NCI-H1417 (cell line): ENCODE measurements around the gene PTPRZ1.

ENCODE experiments used
- DNase-seq, 3 experiments: peaks; one replicate each; lab custom pipeline; 2025; lab: John Stamatoyannopoulos, UW

PTPRZ1 gene

DNA sequence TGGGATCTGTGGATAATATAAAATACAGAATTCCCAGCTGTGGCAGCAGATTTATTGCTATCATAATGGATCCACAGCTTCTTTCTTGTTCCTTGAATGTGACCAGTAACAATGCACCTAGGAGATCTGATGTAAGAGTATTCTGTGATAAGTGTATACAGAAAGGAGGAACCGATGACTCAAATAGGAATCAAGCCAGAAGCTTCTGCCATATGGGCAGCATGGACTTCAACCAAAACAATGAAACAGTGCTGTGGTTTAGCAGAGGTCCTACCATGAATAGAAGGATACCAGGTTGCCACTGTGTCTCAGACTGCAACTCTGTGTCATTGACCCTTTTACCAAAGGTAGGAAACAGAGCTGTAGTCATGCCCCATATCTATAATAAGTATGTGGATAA is 81.8 kb downstream of the PTPRZ1 start:
- no peak for DNase-seq

DNA sequence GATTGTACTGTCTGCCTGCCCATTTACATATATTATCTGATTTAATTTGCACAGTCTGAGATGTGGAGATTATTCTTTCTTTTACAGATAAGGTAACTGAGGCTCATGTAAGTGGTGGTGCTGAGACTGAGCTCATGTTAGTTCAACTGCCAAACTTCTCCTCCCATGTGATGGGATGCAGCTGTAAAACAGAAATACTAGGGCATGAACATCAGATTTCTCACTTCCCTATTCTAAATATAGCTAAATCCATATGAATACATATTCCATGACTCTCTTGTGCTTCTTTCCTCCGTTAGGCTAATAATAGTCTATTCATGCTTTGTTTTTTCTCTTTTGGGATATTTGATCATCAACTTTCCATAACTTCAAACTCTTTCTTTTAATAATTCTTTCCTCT is 84.7 kb downstream of the PTPRZ1 start:
- DNase-seq: no peak

DNA sequence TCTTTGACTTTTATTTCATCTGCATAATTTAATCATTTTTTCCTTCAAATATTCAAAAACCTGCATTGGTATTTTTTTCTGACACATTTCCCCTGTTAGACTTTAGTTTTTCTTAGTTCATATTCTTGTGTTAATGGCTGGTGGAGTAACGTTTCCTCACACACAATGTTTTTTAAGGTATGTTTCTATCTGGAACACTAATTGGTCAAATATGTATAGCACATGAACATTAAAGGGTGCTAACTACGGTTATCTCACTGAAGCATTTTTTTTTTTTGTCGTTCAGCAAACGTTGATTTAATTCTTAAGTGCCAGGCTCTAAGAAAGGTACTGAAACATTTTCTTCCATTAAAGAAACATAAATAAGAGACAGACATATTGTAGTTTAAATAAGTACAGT is 87.7 kb downstream of the PTPRZ1 start:
- no peak for DNase-seq

DNA sequence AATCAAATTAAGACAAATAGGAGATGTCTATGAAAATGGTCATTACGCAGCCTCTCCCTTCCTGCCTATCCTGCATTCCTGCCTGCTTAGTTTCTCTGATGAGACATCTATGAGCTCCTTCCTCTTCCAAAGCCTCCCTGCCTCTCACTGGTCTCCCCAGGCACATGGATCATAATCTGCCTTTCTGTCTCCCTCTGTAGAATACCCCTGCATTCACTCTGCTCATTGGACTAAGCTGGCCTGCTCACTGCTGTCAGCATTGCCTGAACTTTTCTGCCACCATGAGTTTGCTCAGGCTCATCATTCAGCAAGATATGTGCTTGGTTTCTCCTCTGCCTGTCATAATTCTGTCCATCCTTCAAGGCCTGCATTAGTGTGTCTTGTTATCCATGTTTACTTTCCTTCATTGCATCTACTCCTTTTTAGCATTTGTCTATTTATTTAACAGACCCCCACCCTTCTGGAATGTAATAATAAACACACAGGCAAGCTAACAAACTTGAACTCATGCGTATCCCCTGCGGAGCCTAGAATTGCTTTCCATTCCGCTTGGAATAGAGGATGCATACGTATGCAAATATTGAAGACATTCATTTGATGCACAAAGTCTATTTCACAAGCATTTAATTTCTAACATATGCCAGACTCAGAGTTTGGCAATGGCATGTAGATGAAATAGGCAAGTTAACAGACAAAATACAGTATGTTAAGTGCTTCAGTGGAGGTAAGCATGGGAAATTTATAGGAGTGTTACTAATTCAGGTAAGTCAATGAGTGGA is 88.3 kb downstream of the PTPRZ1 start:
- DNase-seq: peak in 2 of 3 experiments; percentile 36 to 65

DNA sequence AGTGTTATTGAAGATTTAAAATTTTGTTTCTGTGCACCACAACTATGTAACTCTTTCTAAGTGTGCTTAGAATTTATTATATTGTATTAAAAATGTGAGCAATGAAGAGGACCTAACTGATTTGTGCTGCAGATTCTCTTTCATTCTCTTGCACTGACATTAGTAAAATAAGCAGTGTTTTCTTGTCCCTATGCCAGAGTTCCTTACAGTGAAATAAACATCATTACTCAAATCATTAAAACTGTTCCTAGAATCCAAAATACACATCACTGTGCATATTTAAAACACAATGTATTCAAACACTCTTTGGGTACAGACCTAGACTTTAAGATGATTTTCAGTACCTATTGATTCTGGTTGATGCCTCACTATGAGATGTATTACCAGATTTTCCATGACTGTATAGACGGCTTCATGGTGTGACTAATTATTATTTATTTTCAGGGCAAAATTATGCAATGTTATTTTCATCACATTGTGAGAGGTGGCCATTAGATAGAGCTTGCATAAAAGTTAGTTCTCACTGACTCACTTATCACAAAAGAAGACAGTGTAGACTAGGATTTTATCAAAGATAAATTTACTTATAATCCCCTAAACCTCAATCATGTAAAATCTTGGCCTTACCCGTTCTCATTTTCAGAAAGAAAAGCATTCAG is 93.4 kb downstream of the PTPRZ1 start:
- DNase-seq: peak in 1 of 3 experiments; percentile 27

DNA sequence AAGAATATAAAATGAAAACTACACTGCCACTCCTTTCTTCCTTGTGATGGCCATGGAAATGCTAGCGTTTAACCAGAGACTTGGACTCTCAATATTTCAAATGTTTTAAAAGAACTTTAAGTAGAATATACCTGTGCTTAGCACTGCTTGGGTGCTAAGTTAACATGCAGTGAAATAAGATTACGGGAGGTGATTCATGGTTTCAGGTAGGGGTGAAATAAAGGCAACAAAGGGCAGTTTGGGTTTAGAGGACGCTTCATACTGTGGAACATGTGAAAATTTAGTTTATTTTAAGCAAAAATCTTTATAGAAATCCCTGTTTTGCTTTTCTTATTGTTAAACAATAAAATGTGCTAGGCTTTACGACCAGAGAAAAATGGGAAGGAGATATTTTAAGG is 94.0 kb downstream of the PTPRZ1 start:
- no peak for DNase-seq

DNA sequence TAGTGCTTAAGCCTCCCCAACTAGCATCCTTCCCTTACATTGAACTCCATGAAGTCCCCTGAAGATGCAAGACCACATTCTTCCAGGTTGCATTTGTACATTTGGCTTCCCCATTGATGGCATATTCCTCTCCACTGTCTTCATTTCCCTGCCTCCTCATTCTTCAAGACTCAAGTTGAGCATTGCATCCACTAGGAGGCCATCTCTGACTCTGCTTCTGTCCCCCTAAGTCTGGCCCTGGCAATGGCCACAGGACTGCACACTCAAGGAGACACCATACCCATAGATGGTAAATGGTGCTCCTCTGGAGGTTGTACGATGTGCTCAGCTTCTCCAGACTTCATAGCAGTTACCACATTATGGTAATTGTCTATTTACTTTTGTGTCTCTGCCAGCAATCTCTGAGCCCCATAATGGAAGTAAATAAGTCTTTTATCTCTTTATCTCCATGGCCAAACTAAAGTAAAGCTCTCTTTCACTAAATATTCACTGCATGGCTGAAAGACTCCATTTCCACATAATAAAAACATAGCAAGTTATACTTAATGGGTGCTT is 112.6 kb downstream of the PTPRZ1 start:
- DNase-seq: peak in 1 of 3 experiments; percentile 15

DNA sequence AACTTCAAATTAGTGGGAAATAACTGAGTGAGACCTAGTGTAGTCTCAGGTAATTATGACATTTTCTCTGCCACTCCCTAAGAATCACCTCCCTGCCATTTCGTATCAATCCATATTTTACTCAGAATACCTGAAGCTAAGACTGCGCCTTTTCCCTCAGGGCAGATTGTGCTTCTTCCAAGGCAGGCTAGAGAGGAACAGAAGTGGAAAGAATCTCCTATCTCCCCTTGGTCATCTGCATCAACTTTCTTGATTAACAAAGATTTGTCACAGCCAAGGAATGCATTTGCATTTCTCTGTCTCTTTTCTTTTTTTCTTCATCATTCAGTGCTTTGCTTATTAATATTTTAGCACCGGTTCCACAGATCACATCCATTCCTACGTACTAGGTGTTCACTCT is 119.1 kb downstream of the PTPRZ1 start:
- peak in 1 of 3 experiments; percentile 45 for DNase-seq

DNA sequence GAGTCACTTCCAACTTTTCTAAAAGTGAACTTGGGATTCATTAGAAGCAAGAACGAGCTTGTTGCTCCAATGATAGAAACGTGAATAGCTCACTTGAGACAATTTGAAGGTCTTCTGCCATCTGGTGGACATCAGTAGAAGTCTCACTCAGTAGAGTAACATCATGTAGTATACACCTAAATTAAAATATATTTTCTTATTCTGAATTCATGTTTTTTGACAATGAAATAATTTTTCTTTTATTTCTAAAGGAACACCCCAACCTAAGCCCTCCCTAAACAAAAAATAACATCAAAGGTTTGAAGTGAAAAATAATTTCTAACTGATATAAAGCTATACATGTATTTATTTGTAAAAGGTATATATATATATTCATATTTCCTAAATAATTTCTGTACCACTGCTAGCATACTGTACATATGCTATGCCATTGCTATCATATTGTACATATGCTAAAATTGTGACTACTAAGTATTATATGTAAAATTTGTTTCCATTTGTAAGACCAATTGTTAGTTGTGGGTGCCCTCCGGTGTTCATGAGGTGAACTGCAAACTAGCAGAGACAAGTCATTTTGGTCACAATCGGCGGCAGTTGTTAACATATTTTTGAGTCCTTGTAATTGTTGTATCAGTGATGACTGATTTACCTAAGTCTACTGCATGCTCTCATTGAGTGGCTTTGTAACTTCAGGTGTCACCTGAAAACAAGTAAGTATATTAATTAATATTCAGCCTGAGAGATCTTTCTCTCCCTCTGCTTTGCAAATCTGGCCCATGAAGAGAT is 121.9 kb downstream of the PTPRZ1 start:
- peak; percentile 68 to 96 (median 78) for DNase-seq

DNA sequence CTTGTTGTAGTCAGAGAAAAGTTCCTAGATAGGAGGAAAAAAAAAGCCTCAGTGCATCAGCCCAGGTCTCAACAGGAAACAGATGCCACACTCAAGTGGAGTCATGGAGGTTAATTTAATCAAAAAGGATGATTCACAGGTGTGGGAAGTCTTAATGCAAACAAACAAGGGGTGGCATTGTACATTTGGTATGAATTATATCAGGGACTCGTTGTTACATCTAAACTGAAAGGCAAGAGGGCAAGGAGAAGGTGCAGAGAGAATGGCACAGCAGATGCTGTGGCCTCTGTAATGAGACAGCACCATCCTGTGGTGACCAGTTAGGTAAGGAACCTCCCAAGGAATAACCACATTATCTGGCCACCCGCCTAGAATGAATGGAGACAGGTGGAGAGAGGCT is 133.7 kb downstream of the PTPRZ1 start:
- DNase-seq: peak in 2 of 3 experiments; percentile 75 to 94

DNA sequence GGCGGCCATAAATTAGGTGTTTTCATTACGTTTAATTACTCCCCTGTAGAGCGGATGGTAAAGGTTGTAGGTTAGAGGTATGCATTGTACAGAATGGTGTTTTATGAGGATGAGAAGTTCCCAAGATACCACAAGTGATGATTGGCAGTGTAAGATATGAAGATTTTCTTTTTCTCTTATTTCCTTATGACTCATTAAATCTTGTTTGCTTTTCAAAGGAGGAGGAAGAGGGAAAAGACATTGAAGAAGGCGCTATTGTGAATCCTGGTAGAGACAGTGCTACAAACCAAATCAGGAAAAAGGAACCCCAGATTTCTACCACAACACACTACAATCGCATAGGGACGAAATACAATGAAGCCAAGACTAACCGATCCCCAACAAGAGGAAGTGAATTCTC is 137.2 kb downstream of the PTPRZ1 start:
- no peak for DNase-seq

DNA sequence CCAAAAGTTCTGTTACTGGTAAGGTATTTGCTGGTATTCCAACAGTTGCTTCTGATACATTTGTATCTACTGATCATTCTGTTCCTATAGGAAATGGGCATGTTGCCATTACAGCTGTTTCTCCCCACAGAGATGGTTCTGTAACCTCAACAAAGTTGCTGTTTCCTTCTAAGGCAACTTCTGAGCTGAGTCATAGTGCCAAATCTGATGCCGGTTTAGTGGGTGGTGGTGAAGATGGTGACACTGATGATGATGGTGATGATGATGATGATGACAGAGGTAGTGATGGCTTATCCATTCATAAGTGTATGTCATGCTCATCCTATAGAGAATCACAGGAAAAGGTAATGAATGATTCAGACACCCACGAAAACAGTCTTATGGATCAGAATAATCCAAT is 140.1 kb downstream of the PTPRZ1 start:
- no peak for DNase-seq

DNA sequence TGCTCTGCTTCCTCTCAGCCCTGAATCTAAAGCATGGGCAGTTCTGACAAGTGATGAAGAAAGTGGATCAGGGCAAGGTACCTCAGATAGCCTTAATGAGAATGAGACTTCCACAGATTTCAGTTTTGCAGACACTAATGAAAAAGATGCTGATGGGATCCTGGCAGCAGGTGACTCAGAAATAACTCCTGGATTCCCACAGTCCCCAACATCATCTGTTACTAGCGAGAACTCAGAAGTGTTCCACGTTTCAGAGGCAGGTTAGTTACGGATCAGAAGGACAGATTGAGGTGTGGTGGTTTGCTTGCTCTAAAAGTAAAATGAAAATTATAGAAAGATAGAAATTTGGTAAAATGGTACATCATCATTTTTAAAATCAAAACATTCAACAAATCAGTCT is 140.7 kb downstream of the PTPRZ1 start:
- DNase-seq: no peak

DNA sequence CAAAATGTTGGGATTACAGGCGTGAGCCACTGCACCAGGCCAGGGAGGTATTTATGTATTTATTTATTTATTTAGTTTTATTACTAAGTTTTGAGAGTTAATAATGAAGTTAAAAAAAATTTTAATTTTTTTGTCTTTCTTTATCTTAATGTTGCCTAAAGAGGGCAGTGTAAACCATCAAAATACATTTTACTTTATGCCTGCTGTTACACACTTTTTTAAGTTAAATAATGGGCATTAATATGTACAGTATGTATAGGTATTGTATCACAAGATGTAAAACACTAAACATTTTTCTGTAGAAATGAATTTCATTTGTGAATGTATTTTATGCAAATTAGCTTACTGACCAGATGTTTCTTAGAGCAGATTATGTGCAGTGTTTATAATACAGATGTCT is 141.7 kb downstream of the PTPRZ1 start:
- DNase-seq: no peak

DNA sequence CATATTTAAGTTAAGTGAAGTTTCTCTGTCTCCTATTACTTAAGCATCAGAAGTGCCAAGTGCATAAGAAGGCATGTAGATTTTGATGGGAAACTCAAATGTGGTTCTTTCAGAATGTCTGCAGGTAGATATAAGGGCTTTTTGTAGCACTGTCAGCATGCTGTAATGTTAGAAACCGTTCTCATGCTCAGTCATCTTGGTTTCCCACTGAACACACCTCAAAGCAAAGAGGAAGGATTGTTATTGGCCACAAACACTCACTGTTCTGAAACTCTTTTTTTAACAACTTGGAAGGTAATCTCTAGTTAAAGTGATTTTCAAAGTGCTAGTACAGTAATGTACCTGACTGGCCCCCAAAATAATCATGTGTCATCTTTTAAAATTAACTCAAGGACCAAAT is 145.1 kb downstream of the PTPRZ1 start:
- no peak for DNase-seq

DNA sequence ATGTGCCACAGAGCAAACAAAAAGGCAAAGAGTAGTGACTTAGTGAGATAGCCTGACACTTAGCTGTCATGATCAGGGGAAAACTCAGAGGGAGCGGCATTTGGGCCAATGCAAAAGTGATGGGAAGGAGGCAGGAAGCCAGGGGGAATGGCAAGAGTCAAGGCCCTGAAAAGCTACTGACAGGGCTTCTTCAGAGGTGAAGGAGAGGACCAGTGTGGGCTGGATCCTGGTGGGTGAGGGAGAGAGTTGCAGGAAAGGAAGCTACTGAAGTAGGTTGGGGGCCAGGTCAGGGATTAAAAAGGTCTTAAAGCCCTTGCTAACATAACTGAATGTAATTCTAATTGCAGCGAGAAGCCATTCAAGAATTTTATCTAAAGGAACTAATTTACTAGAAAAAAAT is 154.1 kb downstream of the PTPRZ1 start:
- DNase-seq: no peak

DNA sequence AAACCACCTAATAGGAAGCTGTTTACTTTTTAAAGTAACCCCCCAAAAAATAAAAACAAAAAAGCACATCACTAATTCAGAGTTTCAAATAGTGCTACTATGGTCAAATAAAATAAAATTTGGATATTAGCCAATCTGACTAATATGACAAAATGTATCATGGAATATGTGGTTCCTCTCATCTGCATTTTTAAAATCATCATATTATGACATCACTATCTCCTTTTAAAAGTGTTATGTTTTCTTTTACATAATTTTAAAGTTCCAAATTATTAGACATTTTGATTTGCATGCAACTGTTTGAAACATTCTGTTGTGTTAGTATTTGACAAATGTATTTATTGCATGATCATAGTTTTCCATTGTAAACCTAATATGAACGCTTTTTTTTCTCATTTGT is 160.7 kb downstream of the PTPRZ1 start:
- DNase-seq: no peak

DNA sequence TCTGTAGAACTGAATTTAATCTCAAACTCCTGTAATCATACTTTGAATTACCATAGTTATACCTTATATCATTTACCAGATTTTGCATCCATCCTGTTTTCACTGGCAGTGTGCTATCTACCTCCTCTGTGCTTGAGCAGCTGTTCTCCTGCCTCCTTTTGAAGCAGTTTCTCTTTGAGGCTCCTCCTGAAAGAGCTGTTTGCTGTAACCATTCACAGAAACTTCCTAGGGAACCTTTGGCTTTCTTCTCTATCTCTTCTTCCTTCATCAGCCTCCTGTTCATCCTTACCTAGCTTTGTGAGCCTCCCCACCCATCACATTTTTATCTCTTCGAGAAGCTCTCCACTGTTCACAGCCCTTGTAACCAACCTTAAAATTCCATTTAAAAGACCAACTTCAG is 162.9 kb downstream of the PTPRZ1 start:
- DNase-seq: no peak

DNA sequence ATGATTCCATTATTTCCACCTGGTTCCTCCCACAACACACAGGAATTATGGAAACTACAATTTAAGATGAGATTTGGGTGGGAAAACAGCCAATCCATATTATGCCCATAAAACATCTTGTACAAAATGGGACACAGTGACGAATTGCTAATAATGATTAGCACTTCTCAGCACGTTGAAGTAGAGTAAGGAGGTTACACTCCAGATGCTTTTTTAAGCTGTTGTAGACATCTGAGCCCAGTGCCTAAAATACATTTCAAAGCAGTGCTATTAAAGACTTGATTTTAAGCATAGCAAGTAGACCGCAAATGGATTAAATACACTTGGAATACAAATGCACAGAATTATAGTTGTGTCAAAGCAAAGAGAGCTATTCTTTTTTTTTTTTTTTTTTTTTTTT is 165.2 kb downstream of the PTPRZ1 start:
- DNase-seq: no peak

DNA sequence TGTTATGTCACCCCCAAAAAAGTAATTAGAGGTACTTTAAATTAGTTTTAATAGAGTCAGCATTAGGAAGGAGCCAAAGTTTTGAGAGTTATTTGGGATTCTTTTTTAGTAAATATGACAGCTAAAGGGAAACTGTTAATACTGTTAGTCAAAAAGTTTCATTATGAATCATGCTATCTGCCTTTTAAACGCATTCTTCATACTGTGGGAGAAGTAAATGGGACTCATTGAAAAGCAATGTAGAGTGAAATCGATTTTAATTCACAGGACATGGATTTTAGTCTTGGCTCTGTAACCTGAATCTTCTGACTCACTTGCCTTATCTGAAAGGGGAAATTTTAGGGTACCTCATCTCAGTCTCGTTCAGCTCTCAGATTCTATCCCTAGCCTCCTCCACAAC is 165.9 kb downstream of the PTPRZ1 start:
- DNase-seq: no peak

DNA sequence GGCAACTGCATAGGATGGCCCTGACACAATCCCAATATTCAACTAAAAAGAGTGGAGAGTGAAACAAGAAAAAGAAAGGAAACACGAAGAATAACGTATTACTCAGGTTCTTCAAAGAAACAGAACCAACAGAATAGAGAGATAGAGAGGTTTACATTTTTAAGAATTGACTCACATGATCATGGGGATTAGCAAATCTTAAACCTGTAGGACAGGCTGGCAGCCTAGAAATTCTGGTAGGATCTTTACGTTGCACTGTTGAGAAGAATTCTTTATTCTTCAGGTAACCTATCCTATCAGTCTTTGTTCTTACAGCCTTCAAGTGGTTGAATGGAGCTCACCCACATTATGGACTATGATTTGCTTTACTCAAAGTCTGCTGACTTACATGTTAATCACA is 167.2 kb downstream of the PTPRZ1 start:
- no peak for DNase-seq

DNA sequence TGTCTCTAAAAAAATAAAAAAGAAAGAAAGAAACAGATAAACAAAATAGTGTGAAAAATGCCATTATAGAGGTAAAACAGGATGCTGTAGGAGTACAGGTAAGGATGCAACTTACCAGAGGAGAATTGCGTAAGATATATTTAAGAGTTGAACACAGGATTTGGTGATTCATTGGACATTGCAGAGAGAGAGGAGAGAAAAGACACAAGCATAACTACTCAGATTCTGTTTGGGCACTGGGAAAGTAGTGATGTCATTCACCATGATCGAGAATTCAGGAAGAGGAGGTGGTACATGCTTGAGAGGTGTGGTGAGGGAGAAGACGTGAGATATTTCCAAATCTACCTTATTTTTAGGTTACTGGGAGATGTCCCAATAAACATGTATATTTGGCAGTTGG is 173.4 kb downstream of the PTPRZ1 start:
- DNase-seq: no peak

DNA sequence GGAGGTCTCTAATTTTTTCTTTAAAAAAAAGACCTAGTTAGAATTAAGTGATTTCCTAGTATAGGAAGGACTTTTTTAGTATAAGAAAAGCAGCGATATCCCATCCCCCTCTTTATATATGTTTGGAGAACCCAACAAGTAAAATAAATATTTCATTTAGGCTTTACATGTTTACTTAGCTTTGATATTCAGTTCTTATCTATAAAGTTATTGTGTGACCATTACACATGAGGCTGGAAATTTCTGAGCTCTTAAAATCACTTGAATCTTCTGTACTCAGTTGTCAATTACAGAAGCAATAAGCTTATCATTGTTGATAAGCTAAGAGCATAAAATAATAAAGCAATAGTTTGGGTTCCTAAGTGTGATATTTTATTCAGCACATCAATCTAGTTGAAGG is 181.4 kb downstream of the PTPRZ1 start:
- DNase-seq: no peak
